Measurements from ENCODE around the gene PTPRN2.
A peak's percentile ranks its signal among the peaks of the same experiment; 100 is the strongest.

Gene PTPRN2

GRCh38 chr7:157719705-157720655 lies 867.6 kb downstream of the PTPRN2 start:
- no peak for DNase-seq
- Mint-ChIP-seq H3K4me1 (no peaks in the 10 kb centered on the region), H3K36me3 (ENCODE audit: low read depth) (no peaks in the 10 kb centered on the region), H3K4me3 (no peak overlapping the region), H3K27ac (peak overlapping the region; percentile 42), H3K27me3 (ENCODE audit: low read depth, poor library complexity) (peaks cover 30% of the 10 kb centered on the region), H3K9me3 (no peaks in the 10 kb centered on the region)
- no peak for TF ChIP-seq CTCF (IDR thresholded peaks at IDR 0.05)

- no peaks in the 10 kb centered on the region for H3K9me3 Mint-ChIP-seq
- H3K36me3 Mint-ChIP-seq (ENCODE audit: low read depth) = no peaks in the 10 kb centered on the region
- no peak for DNase-seq
- H3K27ac Mint-ChIP-seq = no peak overlapping the region
- TF ChIP-seq CTCF (IDR thresholded peaks at IDR 0.05) = no peak
- no peak overlapping the region for H3K4me3 Mint-ChIP-seq
- H3K27me3 Mint-ChIP-seq (ENCODE audit: low read depth, poor library complexity) = peaks cover 29% of the 10 kb centered on the region
- H3K4me1 Mint-ChIP-seq = no peaks in the 10 kb centered on the region
Measured at GRCh38 chr7:157719008-157719682, 868.5 kb downstream of the PTPRN2 start.

- H3K9me3 Mint-ChIP-seq = no peaks in the 10 kb centered on the region
- H3K4me3 Mint-ChIP-seq = no peak overlapping the region
- no peak for DNase-seq
- no peaks in the 10 kb centered on the region for H3K36me3 Mint-ChIP-seq (ENCODE audit: low read depth)
- no peak overlapping the region for H3K27ac Mint-ChIP-seq
- no peaks in the 10 kb centered on the region for H3K4me1 Mint-ChIP-seq
- H3K27me3 Mint-ChIP-seq (ENCODE audit: low read depth, poor library complexity) = peaks cover 26% of the 10 kb centered on the region
- no peak for TF ChIP-seq CTCF (IDR thresholded peaks at IDR 0.05)
Measured at GRCh38 chr7:157718303-157719007, 869.2 kb downstream of the PTPRN2 start.

- Mint-ChIP-seq H3K27me3 (ENCODE audit: low read depth, poor library complexity) (peaks cover 27% of the 10 kb centered on the region), H3K27ac (no peak overlapping the region), H3K9me3 (no peaks in the 10 kb centered on the region), H3K4me1 (no peaks in the 10 kb centered on the region), H3K36me3 (ENCODE audit: low read depth) (no peaks in the 10 kb centered on the region), H3K4me3 (no peak overlapping the region)
- DNase-seq = no peak
- TF ChIP-seq CTCF (IDR thresholded peaks at IDR 0.05) = no peak
Measured at GRCh38 chr7:157717211-157718174, 870.1 kb downstream of the PTPRN2 start.

GRCh38 chr7:157715938-157716280 lies 871.7 kb downstream of the PTPRN2 start:
- peaks cover 34% of the 10 kb centered on the region for H3K27me3 Mint-ChIP-seq (ENCODE audit: low read depth, poor library complexity)
- no peak overlapping the region for H3K4me3 Mint-ChIP-seq
- H3K9me3 Mint-ChIP-seq = no peaks in the 10 kb centered on the region
- no peaks in the 10 kb centered on the region for H3K36me3 Mint-ChIP-seq (ENCODE audit: low read depth)
- H3K4me1 Mint-ChIP-seq = peaks cover 4% of the 10 kb centered on the region
- no peak overlapping the region for H3K27ac Mint-ChIP-seq
- no peak for TF ChIP-seq CTCF (IDR thresholded peaks at IDR 0.05)
- no peak for DNase-seq

All from nephron progenitor cell (in vitro differentiated cells).